DMS153 (cell line): ENCODE results near the gene ANKHD1.
"Not testable (repeated sequence)": the region's sequence is repeated elsewhere in the genome, so short reads cannot be mapped to it uniquely, and the experiment has no call there.

Experiments used
- DNase-seq: peaks from one replicate; lab custom pipeline; 2025; lab: John Stamatoyannopoulos, UW

Gene ANKHD1

DNA sequence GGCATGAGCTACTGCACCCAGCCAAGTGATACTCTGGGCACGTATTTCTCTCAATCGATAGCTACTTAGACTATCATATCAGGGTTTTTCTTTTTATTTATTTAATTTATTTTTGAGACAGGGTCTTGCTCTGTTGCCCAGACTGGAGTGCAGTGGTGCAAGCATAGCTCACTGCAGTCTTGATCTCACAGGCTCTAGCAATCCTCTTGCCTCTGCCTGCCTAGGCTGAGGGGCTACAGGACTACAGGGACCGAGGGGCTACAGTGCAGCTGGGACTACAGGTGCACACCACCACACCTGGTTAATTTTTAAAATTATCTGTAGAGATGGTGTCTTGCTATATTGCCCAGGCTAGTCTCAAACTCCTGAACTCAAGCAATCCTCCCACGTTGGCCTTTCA lies 20.3 kb upstream of the ANKHD1 start:
- no peak for DNase-seq

DNA sequence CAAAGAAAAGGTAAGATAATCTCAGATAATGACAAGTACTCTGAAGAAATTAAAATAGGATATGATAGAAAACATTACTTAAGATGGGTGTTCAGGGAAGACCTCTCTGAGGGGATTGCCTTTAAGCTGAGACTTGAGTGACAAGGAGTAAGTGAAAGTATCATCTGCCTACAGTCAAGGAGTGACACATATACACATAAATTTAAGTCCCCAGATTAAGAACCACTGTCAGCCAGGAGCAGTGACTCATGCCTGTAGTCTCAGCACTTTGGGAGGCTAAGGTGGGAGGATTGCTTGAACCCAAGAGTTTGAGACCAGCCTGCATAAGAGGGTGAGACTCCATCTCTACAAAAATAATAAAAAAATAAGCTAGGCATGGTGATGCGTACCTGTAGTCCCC lies 19.7 kb upstream of the ANKHD1 start:
- no peak for DNase-seq

DNA sequence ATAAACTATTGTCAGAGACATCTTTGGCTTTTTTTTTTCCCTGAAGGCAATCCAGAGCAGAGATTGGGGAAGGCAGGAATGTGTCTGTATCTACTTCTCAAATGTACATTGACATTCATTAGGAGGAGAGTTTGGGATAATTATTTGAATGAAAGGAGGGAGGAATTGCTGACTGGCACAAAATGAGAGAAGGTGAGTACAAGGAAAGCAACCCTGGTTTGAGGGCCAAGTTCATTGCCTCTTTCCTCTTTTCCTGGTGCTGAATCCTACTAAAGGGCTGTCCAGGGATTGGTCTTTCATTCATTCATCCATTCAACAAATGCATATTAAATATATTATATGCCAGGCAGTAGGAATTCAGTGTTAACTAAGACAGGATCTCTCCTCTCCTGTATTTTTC lies 18.8 kb upstream of the ANKHD1 start:
- no peak for DNase-seq

DNA sequence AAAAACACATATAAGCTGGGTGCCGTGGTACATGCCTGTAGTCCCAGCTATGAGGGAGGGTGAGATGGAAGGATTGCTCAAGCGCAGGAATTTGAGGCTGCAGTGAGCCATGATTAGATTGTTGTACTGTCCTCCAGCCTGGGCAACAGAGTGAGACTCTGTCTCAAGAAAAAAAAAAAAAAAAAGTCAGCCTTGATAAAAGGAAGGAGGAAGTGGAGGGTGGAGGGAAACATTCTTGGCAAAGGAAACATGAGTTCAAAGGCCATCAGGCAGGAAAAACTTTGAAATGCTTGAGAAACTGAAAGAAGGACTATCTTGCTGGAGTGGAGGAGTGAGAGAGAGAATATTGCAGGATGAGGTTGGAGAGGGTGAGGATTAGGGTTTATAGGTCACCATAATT lies 18.3 kb upstream of the ANKHD1 start:
- DNase-seq = no peak

DNA sequence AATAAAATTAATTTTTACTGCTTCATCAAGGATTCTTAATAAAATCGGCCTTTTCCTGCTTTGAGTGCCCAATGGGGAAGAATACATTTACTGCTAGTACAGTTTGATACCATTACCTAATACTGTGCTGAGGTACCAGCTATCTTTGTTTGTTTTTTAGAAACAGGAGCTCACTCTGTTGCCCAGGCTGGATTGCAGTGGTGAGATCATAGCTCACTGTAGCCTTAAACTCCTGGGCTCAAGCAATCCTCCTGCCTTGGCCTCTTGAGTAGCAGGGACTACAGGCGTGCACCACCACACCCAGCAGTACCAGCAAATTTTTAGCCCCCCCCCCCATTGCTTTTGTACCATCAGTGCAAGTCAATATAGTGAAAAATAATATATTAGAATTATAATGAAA lies 13.6 kb upstream of the ANKHD1 start:
- DNase-seq = no peak

DNA sequence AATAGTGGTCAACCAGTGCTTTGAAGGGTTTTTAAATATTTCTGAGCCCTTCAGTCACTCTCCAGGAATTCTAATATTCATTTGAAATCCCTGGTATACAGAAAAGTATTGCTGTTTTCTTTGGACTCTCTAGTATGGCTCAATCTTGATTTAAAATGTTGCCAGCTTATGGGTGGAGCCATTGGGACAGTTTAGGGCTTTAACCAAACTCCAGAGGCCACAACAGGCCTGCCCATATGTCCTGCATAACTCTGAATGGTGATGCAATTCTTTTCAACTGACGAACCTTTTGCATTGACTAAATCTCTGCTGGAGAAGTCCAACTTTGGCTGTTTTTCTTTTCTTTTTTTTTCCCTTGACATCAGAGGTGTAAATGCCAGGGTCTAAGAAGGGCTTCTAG lies 10.3 kb upstream of the ANKHD1 start:
- no peak for DNase-seq

DNA sequence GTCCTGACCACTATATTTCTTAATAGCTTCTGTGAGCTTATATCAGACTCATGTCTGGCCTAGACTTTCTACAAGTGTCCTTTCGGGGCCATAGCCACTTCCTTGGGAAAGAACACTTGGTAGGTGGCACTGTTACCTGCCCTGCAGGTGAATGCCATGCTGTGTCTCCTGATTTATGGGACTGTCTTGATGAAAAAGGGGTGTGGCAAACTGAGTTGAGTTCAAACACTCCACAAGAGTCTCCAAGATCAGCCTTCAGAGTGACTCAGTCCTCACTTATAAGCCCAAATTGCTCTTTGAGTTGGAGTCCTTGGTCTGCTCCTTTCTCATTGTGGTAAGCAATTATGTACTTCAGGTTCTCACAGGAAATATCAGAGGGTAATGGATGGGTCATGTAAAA lies 9.9 kb upstream of the ANKHD1 start:
- no peak for DNase-seq

DNA sequence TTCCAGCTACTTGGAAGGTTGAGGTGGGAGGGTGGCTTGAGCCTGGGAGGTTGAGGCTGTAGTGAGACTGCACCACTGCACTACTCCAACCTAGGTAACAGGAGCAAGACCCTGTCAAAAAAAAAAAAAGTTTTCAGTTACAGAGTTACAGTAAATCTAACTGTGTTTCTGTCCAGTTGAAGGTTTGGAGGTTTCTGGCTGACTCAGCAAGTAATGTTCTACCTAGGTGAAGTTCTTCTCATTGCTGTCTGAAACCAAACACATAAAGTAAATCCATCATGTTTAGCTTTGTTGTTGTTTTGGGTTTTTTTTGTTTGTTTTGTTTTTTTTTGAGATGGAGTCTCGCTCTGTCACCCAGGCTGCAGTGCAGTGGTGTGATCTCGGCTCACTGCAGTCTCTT lies 7.9 kb upstream of the ANKHD1 start:
- no peak for DNase-seq

DNA sequence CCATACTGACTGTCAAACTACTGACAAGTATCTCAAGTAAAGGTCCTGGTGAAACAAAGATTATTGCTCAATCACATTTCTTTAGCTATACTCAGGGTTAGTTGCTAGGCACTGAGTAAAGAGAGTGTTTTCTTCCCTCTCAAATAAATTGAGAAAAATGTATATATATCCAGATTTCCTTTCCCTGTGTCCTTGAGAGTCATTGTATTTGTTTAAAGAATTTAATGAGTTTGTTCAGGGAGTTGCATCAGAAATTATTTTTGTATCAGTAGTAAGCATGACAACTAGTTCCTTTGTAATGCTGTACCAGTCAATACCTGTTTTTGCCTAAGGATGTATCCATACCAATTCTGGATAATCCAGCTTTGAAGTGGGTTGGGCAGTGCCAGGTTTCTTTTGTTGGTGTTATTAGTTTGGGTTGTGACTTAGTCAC lies 3.2 kb upstream of the ANKHD1 start:
- DNase-seq = no peak

DNA sequence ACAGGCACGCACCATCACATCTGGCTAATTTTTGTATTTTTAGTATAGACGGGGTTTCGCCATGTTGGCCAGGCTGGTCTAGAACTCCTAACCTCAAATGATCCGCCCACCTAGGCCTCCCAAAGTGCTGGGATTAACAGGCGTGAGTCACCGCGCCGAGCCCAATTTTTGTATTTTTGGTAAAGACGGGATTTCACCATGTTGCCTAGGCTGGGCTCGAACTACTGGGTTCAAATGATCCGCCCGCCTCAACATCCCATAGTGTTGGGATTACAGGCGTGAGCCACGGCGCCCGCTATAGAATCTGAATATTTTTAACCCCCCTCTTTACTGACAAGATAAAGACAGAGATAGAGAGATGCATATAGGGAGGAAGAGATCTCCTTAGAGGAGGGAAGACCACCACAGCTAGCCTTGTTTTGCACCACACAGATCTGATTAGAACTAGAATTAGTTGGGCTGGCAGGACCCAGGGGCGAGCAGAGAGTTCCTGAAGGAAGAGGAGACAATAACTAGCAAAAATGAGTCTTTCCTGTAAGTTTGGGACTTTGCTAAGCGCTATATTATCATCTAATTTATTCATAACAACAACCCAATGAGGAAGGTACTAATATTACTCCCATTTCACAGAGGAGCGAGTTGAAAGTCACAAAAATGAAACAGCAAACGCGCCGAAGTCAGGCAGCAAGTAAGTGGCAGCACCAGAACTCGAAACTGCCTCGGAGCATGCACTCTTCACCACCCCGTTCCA lies 1.5 kb upstream of the ANKHD1 start:
- no peak for DNase-seq

DNA sequence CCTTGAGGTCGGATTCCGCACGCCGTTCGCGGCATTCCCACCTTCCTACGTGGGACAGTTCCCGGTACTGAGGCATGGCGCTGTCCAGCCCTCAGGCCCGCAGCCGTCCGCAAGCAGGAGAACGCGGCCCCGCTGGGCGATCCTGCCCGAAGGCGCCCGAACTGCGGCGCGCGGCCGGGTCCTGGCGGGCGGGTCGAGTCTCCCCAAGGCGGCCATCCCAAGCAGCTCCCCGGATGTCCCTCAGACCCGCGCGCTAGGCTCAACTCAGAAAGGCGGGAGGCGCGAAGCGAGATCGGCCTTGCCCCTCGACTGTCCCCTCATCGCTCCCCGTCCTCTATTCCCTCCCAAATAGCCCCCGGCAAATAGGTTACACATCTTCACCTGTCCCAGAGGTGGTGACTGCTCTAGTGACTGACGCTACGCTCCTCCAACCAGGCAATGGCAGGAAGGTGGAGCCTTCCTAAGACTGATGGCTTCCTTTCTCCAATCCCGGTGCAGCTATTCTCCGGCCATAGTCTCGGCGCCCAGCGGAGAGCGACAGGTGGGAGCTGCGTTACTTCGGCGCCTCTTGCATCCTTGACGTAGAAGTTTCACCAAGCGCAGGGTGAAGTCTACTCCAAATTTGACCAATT lies 787 bp upstream of the ANKHD1 start:
- peak; percentile 79 for DNase-seq

DNA sequence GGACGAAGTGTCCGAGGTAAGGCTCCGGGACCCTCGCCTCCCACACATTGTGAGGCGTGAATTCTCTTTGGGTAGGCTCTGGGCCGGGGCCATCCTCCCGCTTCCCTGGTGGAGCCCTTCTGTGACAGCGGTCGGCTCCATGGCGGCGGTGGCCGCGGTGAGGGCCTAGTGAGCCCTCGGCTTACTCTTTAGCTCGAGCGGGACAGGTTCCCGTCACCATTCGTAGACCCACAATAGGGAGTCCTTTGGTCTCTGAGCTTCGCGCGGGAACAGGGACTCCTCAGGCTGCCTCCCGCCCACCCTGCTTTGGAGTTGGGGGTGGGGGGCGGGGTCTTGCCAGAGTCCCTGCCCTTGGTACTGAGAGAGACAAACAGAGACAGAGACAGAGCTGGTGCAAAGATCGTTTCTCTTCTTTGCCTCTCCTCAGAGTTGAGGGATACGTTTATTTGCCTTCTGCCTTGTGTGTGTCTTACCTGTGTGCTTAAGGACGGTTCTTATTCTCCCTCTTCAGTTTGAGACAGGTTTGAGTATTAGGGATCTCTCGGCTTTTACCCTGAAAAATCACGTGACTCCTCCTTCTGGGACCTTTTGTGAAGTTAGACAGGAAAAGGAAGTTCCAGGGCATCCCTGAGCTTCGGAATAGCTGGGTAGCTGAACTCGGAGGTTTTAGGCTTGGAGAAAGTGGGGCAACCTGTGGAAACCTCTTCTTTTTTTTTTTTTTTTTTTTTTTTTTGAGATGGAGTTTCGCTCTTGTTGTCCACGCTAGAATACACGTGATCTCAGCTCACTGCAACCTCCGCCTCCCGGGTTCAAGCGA lies 833 bp downstream of the ANKHD1 start:
- peak; percentile 1 for DNase-seq

DNA sequence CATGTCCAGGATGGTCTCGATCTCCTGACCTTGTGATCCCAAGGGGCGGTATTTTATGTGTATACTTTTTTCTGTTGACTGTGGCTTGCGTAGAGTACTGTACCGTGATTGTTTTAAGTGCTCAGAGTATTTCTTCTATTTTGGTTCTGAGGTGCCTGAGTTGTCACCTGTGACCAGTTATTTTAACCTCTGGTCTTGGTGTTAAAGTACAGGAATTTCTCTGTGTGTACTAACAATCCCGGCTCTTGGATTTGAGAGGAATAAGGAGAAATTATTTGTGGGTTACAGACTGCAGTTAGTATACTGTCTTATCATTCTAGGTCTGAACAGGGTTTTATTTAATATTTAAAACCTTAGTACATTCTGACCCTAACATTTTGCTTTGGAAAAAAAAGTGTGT lies 2.0 kb downstream of the ANKHD1 start:
- DNase-seq = no peak

DNA sequence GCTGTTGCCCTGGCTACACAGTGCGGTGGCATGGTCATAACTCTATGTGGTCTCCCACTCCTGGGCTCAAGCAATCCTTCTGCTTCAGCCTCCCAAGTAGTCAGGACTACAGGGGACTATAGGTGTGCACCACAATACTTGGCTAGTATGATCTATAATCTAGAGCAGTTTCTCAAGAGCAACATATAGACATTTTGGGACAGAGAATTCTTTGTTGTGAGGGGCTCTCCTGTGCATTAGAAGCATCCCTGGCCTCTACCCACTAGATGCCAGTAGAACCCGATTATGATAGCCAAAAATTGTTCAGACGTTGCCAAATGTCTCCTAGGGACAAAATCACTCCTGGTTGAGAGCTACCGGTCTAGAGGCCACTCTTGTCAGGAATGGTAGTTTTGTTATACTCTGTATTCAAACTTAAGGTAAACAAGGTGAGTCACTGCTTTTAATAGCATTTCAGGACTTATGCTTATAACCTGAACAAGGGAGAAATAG lies 7.2 kb downstream of the ANKHD1 start:
- DNase-seq = no peak

DNA sequence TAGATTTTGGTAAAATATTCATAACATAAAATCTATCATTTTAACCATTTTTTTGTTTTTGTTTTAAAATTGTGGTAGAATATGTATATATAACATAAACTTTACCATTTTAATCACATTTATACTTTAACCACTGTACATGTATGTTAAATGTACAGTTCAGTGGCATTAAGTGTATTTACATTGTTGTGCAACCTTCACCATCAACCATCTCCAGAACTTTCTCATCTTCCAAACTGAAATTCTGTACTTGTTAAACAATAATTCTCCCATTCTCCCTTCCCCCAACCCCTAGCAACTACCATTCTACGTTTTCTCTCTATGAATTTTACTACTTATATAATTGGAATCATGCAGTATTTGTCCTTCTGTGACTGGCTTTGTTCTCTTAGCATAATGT lies 11.6 kb downstream of the ANKHD1 start:
- DNase-seq = no peak

DNA sequence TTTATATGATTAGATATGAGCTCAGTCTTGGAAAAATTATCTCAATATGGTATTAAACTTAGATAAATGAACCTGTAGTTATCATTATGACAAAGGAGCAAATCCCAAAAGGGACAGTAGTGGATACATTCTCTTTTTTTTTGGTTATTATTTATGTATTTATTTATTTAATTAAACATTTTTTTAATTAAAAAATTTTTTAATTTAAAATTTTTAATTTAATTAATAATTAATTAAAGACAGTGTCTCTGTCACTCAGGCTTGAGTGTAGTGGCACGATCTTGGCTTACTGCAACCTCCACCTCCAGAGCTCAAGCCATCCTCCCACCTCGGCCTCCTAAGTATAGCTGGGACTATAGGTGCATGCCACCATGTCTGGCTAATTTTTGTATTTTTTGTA lies 15.6 kb downstream of the ANKHD1 start:
- DNase-seq = no peak

DNA sequence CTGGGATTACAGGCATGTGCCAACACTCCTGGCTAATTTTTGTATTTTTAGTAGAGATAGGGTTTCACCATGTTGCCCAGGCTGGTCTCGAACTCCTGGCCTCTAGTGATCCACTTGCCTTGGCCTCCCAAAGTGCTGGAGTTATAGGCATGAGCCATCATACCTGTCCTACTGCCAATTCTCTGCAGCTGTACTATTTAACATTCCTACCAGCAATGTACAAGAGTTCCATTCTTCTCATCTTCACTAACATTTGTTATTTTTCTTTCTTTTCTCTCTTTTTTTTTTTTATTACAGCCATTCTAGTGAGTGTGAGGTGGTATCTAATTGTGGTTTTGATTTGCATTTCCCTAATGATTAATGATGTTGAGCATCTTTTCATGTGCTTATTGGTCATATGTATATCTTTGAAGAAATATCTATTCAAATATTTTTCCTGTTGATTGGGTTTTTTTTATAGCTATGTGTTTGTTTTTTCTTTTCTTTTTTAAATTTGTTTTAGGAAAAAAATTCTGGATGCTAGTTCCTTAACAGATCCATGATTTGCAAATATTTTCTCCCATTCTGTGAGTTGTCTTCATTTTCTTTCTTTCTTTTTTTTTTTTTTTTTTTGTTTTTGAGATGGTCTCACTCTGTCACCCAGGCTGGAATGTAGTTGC lies 17.4 kb downstream of the ANKHD1 start:
- no peak for DNase-seq

DNA sequence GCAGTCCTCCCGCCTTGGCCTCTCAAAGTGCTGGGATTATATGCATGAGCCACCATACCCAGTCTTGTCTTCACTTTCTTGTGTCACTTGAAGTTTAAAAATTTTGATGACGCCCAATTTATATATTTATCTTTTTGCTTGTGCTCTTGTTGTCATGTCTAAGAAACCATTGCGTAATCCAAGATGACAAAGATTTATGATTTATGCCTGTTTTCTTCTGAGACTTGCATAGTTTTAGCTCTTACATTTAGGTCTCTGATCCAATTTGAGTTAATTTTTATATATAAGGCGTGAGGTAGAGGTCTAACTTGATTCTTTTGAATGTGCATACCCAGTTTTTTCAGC lies 18.6 kb downstream of the ANKHD1 start:
- DNase-seq = no peak

DNA sequence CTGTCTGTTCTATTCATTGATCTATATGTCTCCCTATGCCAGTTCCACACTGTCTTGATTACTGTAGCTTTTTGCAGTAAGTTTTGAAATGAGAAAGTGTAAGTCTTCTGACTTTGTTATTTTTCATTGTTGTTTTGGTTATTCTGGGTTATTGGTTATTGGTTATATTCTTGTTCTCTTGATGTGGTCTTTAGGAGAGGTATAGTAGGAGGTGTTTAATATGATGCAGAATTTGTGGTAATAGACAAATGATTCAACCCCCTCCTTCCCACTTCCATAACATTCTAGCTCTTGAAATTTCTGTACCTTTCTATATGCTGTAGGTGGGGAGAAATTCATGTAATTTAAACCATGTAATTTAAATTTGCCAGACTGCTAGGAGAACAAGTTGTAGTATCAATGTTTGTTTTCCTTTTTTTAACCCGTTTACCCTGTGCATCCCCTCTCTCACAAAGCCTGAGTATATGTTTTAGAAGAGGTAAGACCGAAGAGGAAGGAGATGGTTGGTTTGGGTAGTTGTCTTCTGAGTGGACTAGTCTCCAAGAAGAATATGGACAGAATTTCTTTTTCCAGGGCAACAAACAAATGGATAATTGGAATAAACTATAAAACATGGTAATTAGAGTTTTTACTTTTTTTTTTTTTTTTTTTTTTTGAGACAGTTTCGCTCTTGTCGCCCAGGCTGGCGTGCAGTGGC lies 19.2 kb downstream of the ANKHD1 start:
- no peak for DNase-seq

DNA sequence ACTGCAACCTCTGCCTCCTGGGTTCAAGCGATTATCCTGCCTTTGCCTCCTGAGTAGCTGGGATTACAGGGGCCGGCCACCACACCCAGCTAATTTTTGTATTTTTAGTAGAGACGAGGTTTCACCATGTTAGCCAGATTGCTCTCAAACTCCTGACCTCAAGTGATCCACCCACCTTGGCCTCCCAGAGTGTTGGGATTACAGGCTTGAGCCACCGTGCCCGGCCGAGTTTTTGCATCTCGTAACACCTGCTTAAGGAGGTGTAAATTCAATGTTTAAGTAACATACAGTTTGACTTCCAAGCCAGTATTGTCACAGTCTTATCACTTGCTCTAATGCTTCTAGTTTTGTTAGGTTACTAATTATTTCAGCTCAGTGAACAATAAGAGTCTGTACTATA lies 19.7 kb downstream of the ANKHD1 start:
- not testable (repeated sequence) for DNase-seq

DNA sequence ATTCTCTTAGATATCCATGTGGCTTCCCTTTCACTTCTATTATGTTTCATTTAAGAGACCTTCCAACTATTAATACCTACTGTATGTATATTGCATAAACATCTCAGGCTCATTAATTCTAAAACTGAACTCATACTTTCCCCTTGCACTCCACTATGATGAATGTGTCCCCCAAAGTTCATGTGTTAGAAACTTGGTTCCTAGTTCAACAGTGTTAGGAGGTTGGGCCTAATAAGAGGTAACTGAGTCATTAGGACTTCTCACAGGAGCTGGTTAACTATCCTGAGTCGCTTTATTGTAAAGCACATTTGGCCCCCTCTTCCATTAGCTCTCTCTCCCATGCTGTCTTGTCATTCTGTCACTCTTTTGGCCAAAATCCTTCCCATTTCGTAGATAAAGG lies 22.0 kb downstream of the ANKHD1 start:
- no peak for DNase-seq

DNA sequence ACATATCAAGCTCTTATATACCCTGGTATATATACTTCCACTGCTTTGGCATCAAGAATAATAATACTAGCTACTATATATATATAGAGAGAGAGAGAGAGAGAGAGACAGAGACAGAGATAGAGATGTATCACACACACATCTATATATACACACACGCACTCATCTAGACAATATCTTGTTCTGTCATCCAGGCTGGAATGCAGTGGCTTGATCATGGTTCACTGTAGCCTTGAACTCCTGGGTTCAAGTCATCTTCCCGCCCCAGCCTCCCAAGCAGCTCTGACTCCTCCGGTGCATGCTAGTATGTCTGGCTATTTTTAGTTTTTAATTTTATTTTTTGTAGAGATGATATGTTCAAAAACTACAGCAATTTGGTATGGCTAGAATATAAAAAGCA lies 22.5 kb downstream of the ANKHD1 start:
- no peak for DNase-seq
